AG10803 (cell line): ENCODE data around the gene PCDHB16.
"Not testable (repeated sequence)": the region's sequence is repeated elsewhere in the genome, so short reads cannot be mapped to it uniquely, and the experiment has no call there.

Experiments used
- DNase-seq: peaks from one replicate; pipeline ENCODE4 v3.0.0; 2010; ENCODE audit warnings: low read depth
- H3K4me3 ChIP-seq: 2 replicates; pipeline ENCODE4 v1.5.1; 2011; ENCODE audit warnings: mild to moderate bottlenecking, low read length, control low read depth
- TF ChIP-seq, protein P1 (sequence below): conservative IDR thresholded peaks from 2 replicates; pipeline ENCODE4 v1.5.1; 2011; ENCODE audit warnings: mild to moderate bottlenecking, low read length, control low read depth, inconsistent platforms

The PCDHB16 gene

DNA sequence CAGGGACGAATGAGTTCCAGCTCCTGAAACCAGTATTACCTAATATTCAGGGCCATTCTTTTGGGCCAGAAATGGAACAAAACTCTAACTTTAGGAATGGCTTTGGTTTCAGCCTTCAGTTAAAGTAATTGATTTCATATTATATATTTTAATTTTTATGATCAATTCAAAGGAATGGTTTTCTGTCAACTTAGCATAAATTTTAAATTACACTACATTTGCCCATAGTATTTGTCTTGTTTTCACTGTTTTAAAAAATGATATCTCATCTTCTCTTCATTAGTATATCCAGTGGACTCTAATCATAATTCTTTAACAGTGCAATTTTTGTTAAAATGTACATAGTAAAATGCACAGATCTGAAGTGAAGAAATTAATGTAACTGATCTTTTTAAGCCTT lies 1.9 kb upstream of the PCDHB16 start:
- TF ChIP-seq, protein P1, sequence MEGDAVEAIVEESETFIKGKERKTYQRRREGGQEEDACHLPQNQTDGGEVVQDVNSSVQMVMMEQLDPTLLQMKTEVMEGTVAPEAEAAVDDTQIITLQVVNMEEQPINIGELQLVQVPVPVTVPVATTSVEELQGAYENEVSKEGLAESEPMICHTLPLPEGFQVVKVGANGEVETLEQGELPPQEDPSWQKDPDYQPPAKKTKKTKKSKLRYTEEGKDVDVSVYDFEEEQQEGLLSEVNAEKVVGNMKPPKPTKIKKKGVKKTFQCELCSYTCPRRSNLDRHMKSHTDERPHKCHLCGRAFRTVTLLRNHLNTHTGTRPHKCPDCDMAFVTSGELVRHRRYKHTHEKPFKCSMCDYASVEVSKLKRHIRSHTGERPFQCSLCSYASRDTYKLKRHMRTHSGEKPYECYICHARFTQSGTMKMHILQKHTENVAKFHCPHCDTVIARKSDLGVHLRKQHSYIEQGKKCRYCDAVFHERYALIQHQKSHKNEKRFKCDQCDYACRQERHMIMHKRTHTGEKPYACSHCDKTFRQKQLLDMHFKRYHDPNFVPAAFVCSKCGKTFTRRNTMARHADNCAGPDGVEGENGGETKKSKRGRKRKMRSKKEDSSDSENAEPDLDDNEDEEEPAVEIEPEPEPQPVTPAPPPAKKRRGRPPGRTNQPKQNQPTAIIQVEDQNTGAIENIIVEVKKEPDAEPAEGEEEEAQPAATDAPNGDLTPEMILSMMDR: no peak
- H3K4me3 ChIP-seq: no peak overlapping the region
- DNase-seq: no peak

- not testable (repeated sequence) for DNase-seq, H3K4me3 ChIP-seq
Observed at GRCh38 chr5:141184117-141184855, 2.1 kb downstream of the PCDHB16 start.

- DNase-seq: peak; percentile 25
- TF ChIP-seq, protein P1: peak; percentile 56
- peak within 1 kb of the TSS; percentile 49 for H3K4me3 ChIP-seq
Observed at GRCh38 chr5:141186897-141187512, 4.8 kb downstream of the PCDHB16 start, which contains the start of gene PCDHB9. Gene PCDHB9 (plus strand): TSS chr5:141187161. CDS start chr5:141187319, 158 bp downstream.

DNA sequence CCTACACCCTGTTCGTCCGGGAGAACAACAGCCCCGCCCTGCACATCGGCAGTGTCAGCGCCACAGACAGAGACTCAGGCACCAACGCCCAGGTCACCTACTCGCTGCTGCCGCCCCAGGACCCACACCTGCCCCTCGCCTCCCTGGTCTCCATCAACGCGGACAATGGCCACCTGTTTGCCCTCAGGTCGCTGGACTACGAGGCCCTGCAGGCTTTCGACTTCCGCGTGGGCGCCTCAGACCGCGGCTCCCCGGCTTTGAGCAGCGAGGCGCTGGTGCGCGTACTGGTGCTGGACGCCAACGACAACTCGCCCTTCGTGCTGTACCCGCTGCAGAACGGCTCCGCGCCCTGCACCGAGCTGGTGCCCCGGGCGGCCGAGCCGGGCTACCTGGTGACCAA lies 6.5 kb downstream of the PCDHB16 start:
- not testable (repeated sequence) for DNase-seq, H3K4me3 ChIP-seq

DNA sequence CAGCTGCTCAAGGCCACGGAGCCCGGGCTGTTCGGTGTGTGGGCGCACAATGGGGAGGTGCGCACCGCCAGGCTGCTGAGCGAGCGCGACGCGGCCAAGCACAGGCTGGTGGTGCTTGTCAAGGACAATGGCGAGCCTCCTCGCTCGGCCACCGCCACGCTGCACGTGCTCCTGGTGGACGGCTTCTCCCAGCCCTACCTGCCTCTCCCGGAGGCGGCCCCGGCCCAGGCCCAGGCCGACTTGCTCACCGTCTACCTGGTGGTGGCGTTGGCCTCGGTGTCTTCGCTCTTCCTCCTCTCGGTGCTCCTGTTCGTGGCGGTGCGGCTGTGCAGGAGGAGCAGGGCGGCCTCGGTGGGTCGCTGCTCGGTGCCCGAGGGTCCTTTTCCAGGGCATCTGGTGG lies 6.9 kb downstream of the PCDHB16 start:
- not testable (repeated sequence) for DNase-seq, H3K4me3 ChIP-seq

DNA sequence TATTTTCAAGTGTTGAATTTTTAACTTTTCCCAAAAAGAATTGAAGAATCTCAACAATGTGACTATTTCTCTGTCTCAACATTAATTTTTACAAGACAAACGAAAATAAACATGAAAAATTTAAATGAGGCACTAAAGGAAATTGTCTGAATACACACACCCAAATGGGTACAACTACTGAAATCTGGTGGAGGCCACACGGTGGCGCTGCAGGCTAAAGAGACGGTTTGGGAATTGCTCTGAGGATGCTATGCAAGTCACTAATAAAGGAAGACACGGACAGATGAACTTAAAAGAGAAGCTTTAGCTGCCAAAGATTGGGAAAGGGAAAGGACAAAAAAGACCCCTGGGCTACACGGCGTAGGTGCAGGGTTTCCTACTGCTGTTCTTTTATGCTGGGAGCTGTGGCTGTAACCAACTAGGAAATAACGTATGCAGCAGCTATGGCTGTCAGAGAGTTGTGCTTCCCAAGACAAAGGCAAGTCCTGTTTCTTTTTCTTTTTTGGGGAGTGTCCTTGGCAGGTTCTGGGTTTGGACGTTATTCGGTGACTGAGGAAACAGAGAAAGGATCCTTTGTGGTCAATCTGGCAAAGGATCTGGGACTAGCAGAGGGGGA lies 10.0 kb downstream of the PCDHB16 start, which contains the start of gene PCDHB10:
Gene PCDHB10 (plus strand): TSS at position 244 of the 616 bp plus-strand sequence. CDS start 200 bp downstream, at position 444.
- TF ChIP-seq, protein P1: peak; percentile 46
- DNase-seq: peak; percentile 8
- no peak within 1 kb of the TSS; the same call in 1 of the 2 replicates for H3K4me3 ChIP-seq

GRCh38 chr5:141194332-141194731 lies 12.1 kb downstream of the PCDHB16 start:
- not testable (repeated sequence) for DNase-seq

DNA sequence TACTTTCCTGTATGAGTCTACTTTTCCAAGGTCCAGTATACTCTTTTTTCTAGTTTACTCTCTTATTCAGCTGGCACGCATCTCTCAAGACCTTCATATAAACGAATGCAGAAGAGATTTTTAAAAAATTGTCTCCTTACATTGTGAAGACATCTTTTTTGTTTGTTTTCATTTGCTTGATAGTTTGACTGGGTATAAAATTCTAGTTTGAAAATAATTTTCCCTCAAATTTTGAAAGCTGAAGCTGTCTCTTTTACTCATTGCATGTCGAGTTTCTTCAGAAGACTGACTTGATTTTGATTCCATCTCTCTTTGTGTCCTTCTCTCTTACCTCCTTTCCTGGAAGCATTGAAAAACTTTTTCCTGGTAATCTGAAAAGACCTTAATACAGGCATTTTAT lies 14.2 kb downstream of the PCDHB16 start:
- no peak for DNase-seq
- H3K4me3 ChIP-seq: no peak overlapping the region
- TF ChIP-seq, protein P1: no peak

More at GRCh38 chr5:141194332-141194731, 12.1 kb downstream of the PCDHB16 start:
- H3K4me3 ChIP-seq: not testable (repeated sequence)
